B cell (primary cell): ENCODE data around the gene ORM1. TPM values are rescaled to one million over a fixed set of nuclear protein-coding genes. Genes with fewer than 3 reads are reported as not detected.

Source experiments
- ATAC-seq: fragments of 200-7000 bp; cut with Tn5 transposase; one replicate; pipeline ENCODE4 v1.10.0; 2021; ENCODE audit warnings: low read depth, mild to moderate bottlenecking, moderate number of reproducible peaks, moderate library complexity
- CTCF ChIA-PET: fragments of 350-600 bp; sonication (Branson Sonifier 250); formaldehyde crosslinking; loops from one replicate; lab custom pipeline; 2021; ENCODE audit warnings: antibody characterized with exemption, inconsistent platforms; lab: Charles Lee
- POLR2A ChIA-PET: fragments of 350-600 bp; sonication (Branson Sonifier 250); formaldehyde crosslinking; loops from one replicate; lab custom pipeline; 2021; ENCODE audit warnings: antibody characterized with exemption; lab: Charles Lee
- DNase-seq: peaks from one replicate; pipeline ENCODE4 v3.0.0; 2013
- H2AFZ ChIP-seq: 2 replicates; pipeline ENCODE4 v1.6.1; 2012; ENCODE audit warnings: mild to moderate bottlenecking, low read depth, low read length; ENCODE audit not compliant: insufficient read depth, poor library complexity, severe bottlenecking
- H3K27ac ChIP-seq, 2 donors: 1 replicate in 1 of 2; 2 replicates in 1 of 2; pipeline ENCODE4 v1.5.1; 2012 to 2013; ENCODE audit warnings: low read length in 2 of 2, mild to moderate bottlenecking in 2 of 2, moderate library complexity in 1 of 2
- H3K27me3 ChIP-seq, 4 experiments: fragments of 200-600 bp in 1 of 4; sonication (generic) in 1 of 4; replicated peaks in 1 of 4; 1 replicate in 2 of 4; 2 replicates in 2 of 4; pipeline versions ENCODE4 v1.6.1 to v1.7.0; 2013 to 2016; ENCODE audit warnings: low read length in 3 of 4, mild to moderate bottlenecking in 2 of 4, mixed read lengths in 1 of 4, moderate library complexity in 1 of 4; ENCODE audit not compliant: insufficient read depth in 4 of 4, control insufficient read depth in 3 of 4; ENCODE audit errors: control extremely low read depth in 1 of 4
- H3K36me3 ChIP-seq, 2 experiments: replicated peaks in 1 of 2; 1 replicate in 1 of 2; 2 replicates in 1 of 2; pipeline versions ENCODE4 v1.6.1 to v1.7.1; 2013; ENCODE audit warnings: low read length in 1 of 2; ENCODE audit not compliant: insufficient read depth in 2 of 2, control insufficient read depth in 1 of 2; ENCODE audit errors: control extremely low read depth in 1 of 2, extremely low read depth in 1 of 2
- H3K4me1 ChIP-seq, 2 donors: fragments of 200-600 bp in 1 of 2; sonication (generic) in 1 of 2; 1 replicate in 1 of 2; 2 replicates in 1 of 2; pipeline versions ENCODE4 v1.5.1 to v1.6.1; 2013 to 2017; ENCODE audit warnings: low read length in 2 of 2; ENCODE audit not compliant: control insufficient read depth in 2 of 2, insufficient read depth in 2 of 2
- H3K4me2 ChIP-seq: replicated peaks from 2 replicates; pipeline ENCODE3; 2012; ENCODE audit warnings: mild to moderate bottlenecking, low read depth, low read length; ENCODE audit not compliant: poor library complexity, severe bottlenecking
- H3K4me3 ChIP-seq, 5 experiments: fragments of 200-600 bp in 1 of 5; sonication (generic) in 1 of 5; 1 replicate in 3 of 5; 2 replicates in 2 of 5; pipeline versions ENCODE4 v1.5.1 to v1.7.0; 2011 to 2016; ENCODE audit warnings: low read length in 4 of 5, mild to moderate bottlenecking in 4 of 5, low read depth in 2 of 5, control low read depth in 1 of 5, moderate library complexity in 1 of 5; ENCODE audit not compliant: insufficient read depth in 1 of 5; ENCODE audit errors: control extremely low read depth in 1 of 5, extremely low read depth in 1 of 5
- H3K79me2 ChIP-seq: fragments of 200-600 bp; sonication (generic); one replicate; pipeline ENCODE4 v1.6.0; 2016; ENCODE audit warnings: low read length; ENCODE audit not compliant: control insufficient read depth, insufficient read depth
- H3K9ac ChIP-seq: fragments of 200-600 bp; sonication (generic); 2 replicates; pipeline ENCODE4 v1.6.1; 2017; ENCODE audit warnings: mild to moderate bottlenecking, low read length, moderate library complexity
- H3K9me3 ChIP-seq, 3 donors: one replicate each; pipeline versions ENCODE4 v1.6.1 to v1.7.1; 2013; ENCODE audit warnings: low read length in 2 of 3; ENCODE audit not compliant: control insufficient read depth in 2 of 3, insufficient read depth in 1 of 3; ENCODE audit errors: control extremely low read depth in 1 of 3
- H4K20me1 ChIP-seq: 2 replicates; pipeline ENCODE4 v1.6.0; 2012; ENCODE audit warnings: mild to moderate bottlenecking, low read length; ENCODE audit not compliant: insufficient read depth, control insufficient read depth, poor library complexity, severe bottlenecking
- H3K27ac Mint-ChIP-seq: one replicate; pipeline ENCODE4 v1.8.0; 2021; ENCODE audit warnings: mixed read lengths
- H3K27me3 Mint-ChIP-seq: one replicate; pipeline ENCODE4 v1.8.0; 2021; ENCODE audit warnings: mixed read lengths
- H3K4me1 Mint-ChIP-seq: one replicate; pipeline ENCODE4 v1.8.0; 2021; ENCODE audit warnings: mixed read lengths
- H3K4me3 Mint-ChIP-seq: one replicate; pipeline ENCODE4 v1.8.0; 2021; ENCODE audit warnings: mixed read lengths
- H3K9me3 Mint-ChIP-seq: one replicate; pipeline ENCODE4 v1.8.0; 2022; ENCODE audit warnings: mixed read lengths; ENCODE audit not compliant: insufficient read depth
- EZH2 ChIP-seq: IDR thresholded peaks from 2 replicates; pipeline ENCODE4 v1.6.1; 2012; ENCODE audit warnings: borderline replicate concordance, low read depth, mild to moderate bottlenecking, moderate library complexity, low read length; ENCODE audit not compliant: insufficient read depth, poor library complexity, severe bottlenecking
- WGBS: methylation state at CpG from one replicate; pipeline ENCODE4 v1.1.5; 2013; ENCODE audit warnings: missing lambda C conversion rate; ENCODE audit not compliant: insufficient coverage; 5-methylcytosine and 5-hydroxymethylcytosine counted together
- intact Hi-C: fragments of 100-400 bp; cut with micrococcal nuclease; formaldehyde crosslinking; loops from one replicate; pipeline ENCODE4 v1.10.0; 2022
- polyA plus RNA-seq: library from polyadenylated mRNA; depleted of rRNA; stranded (reverse); fragments of >200 nt; gene quantifications from 2 replicates; pipeline ENCODE4 v1.2.3, GENCODE V29; 2012
- total RNA-seq, 2 donors: library from RNA; stranded (reverse); fragments of 120-200 nt in 1 of 2; gene quantifications; 1 replicate in 1 of 2; 2 replicates in 1 of 2; pipeline versions ENCODE4 v1.2.3 to v1.2.4, GENCODE V29; 2013 to 2022
- TF ChIP-seq, protein P1 (sequence below): fragments of 200-600 bp; IDR thresholded peaks from one replicate; pipeline ENCODE4 v1.8.0; 2022; ENCODE audit warnings: antibody characterized with exemption, mild to moderate bottlenecking

The ORM1 gene
- total and polyA plus RNA-seq, 2 donors (not counting 1 experiment from before 2014, with no cell fraction given), result 0.13 TPM; not detected in 1

DNA sequence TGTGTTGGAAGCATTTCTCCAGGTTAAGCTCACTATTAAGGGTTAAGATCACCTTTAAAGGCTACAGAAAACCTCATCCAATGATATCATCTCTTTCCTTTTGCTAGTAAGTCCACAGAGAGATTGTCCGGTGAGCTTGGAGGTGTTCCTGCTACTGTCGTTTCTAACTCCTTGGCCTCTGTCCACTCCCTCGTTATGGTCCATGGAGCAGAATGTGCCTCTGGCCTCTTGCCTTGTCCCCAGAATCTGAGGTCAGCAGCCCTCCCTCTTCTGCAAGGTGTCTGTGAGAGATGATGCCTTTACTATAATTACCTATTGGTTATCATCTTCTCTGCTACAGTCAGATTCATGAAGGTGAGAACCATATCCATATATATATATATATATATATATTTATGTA is 21.8 kb downstream of the ORM1 start:
- peaks cover 16 to 25% of the 10 kb centered on the region in 2 donors for H3K4me1 ChIP-seq
- H3K79me2 ChIP-seq, result peaks cover 27% of the 10 kb centered on the region
- no peak overlapping the region for H3K4me3 ChIP-seq
- CTCF ChIA-PET, result interaction anchor here (1.2 to 9.3 kb wide), 4 partner anchors 22 to 174 kb away, joined by 3 to 91 read pairs (median 24); partner anchors contain the start of gene AKNA
- no peaks in the 10 kb centered on the region for H3K27me3 ChIP-seq
- H3K27ac Mint-ChIP-seq, result peak overlapping the region; percentile 10
- H3K4me3 Mint-ChIP-seq, result no peak overlapping the region
- H3K4me2 ChIP-seq, result no peak overlapping the region
- no peak for ATAC-seq
- no peak overlapping the region for H3K9ac ChIP-seq
- intact Hi-C loops, result no loop called here
- H2AFZ ChIP-seq, result no peak overlapping the region
- no peaks in the 10 kb centered on the region for H3K27me3 Mint-ChIP-seq
- WGBS, result 83% methylated on average over 2 of the region's 3 CpGs
- no peaks in the 10 kb centered on the region for H3K9me3 Mint-ChIP-seq
- peaks cover 38% of the 10 kb centered on the region for H3K4me1 Mint-ChIP-seq
- H3K27ac ChIP-seq, result peak overlapping the region in 1 of 2 donors; percentile 43
- POLR2A ChIA-PET, result interaction anchor here (1.2 kb wide), 1 partner anchor 41 kb away, joined by 3 read pairs; no protein-coding TSS in a partner anchor
- H3K9me3 ChIP-seq, result no peaks in the 10 kb centered on the region
- peaks cover 8 to 98% of the 10 kb centered on the region in 2 experiments for H3K36me3 ChIP-seq
- no peak for DNase-seq
- no peak for TF ChIP-seq EZH2
- TF ChIP-seq, protein P1, sequence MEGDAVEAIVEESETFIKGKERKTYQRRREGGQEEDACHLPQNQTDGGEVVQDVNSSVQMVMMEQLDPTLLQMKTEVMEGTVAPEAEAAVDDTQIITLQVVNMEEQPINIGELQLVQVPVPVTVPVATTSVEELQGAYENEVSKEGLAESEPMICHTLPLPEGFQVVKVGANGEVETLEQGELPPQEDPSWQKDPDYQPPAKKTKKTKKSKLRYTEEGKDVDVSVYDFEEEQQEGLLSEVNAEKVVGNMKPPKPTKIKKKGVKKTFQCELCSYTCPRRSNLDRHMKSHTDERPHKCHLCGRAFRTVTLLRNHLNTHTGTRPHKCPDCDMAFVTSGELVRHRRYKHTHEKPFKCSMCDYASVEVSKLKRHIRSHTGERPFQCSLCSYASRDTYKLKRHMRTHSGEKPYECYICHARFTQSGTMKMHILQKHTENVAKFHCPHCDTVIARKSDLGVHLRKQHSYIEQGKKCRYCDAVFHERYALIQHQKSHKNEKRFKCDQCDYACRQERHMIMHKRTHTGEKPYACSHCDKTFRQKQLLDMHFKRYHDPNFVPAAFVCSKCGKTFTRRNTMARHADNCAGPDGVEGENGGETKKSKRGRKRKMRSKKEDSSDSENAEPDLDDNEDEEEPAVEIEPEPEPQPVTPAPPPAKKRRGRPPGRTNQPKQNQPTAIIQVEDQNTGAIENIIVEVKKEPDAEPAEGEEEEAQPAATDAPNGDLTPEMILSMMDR, result no peak
- peaks cover 70% of the 10 kb centered on the region for H4K20me1 ChIP-seq

DNA sequence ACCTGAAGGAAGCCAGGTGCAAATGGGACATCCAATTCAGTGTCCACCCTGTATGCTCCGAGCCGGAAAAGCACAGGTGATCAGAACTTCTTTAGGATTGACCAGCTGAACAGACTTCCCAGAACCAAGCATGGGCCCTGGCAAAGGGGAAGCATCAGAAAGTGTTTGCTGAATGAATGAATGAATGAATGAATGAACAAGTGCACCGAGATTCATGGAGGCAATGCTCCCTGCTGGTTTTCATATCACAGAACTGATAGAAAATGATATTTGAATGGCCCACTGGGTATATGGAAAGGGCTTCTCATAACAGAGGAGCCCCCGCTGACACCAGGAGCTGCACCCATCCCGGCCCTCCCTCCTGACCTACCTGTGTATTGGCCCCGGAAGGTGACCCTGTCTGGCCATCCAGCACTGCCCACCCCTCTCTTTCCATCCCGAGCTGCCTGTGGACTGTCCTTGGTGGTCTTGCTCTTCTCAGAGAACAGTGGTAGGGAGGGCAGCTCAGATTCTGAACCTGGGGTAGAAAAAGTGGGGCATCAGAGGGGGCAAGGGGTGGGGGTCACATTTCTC is 22.7 kb downstream of the ORM1 start:
- H3K4me3 ChIP-seq, result no peak overlapping the region
- peak overlapping the region; percentile 10 for H3K27ac Mint-ChIP-seq
- WGBS, result 89% methylated on average over 3 of the region's 7 CpGs
- ATAC-seq (no peak), DNase-seq (no peak)
- peaks cover 77% of the 10 kb centered on the region for H4K20me1 ChIP-seq
- H3K9me3 Mint-ChIP-seq, result no peaks in the 10 kb centered on the region
- POLR2A ChIA-PET, result interaction anchor here (0.6 kb wide), 1 partner anchor 23 kb away, joined by 4 read pairs; no protein-coding TSS in a partner anchor
- H3K27me3 Mint-ChIP-seq, result no peaks in the 10 kb centered on the region
- H3K36me3 ChIP-seq, result peaks cover 9 to 98% of the 10 kb centered on the region in 2 experiments
- intact Hi-C loops, result no loop called here
- H3K4me2 ChIP-seq, result no peak overlapping the region
- CTCF ChIA-PET, result interaction anchor here (0.7 to 7.5 kb wide), 4 partner anchors 22 to 308 kb away, joined by 3 to 41 read pairs (median 5); partner anchors contain the start of gene AKNA
- H3K4me1 Mint-ChIP-seq, result peaks cover 40% of the 10 kb centered on the region
- no peaks in the 10 kb centered on the region for H3K27me3 ChIP-seq
- peaks cover 25 to 28% of the 10 kb centered on the region in 2 donors for H3K4me1 ChIP-seq
- H2AFZ ChIP-seq, result no peak overlapping the region
- H3K9me3 ChIP-seq, result no peaks in the 10 kb centered on the region
- no peak overlapping the region for H3K9ac ChIP-seq
- H3K79me2 ChIP-seq, result peaks cover 30% of the 10 kb centered on the region
- TF ChIP-seq EZH2, result no peak
- TF ChIP-seq, protein P1, result no peak
- peak overlapping the region in 1 of 2 donors; percentile 53 for H3K27ac ChIP-seq
- H3K4me3 Mint-ChIP-seq, result no peak overlapping the region
